SK-N-SH (cell line): ENCODE results near the gene TEX30. TPM values are rescaled to one million over a fixed set of nuclear protein-coding genes. Genes with fewer than 3 reads are reported as not detected.

Experiments
- CTCF ChIA-PET: fragments of 300-600, 350-600 bp; formaldehyde crosslinking; extraction: SDS; loops from one replicate; lab custom pipeline; 2021; lab: Yijun Ruan, JAX
- POLR2A ChIA-PET: fragments of 350-600 bp; sonication (Branson Sonifier 250); formaldehyde crosslinking; extraction: SDS; loops from one replicate; lab custom pipeline; 2020; ENCODE audit warnings: antibody characterized with exemption, inconsistent platforms; lab: Yijun Ruan, JAX
- DNase-seq: peaks from one replicate; pipeline ENCODE4 v3.0.0; 2012
- H2AFZ ChIP-seq: fragments of 200-600 bp; sonication (generic); 2 replicates; pipeline ENCODE4 v1.8.1; 2016; ENCODE audit warnings: antibody characterized with exemption, mild to moderate bottlenecking, low read depth
- H3F3A ChIP-seq: fragments of 200-600 bp; sonication (generic); replicated peaks from 2 replicates; pipeline ENCODE3; 2016; ENCODE audit warnings: antibody characterized with exemption, mild to moderate bottlenecking; ENCODE audit not compliant: insufficient read depth
- H3K27ac ChIP-seq, 2 experiments: fragments of 200-500 bp in 1 of 2; fragments of 200-600 bp in 1 of 2; sonication (Bioruptor generic) in 1 of 2; sonication (generic), shearing (Covaris generic) in 1 of 2; 2 replicates each; pipeline versions ENCODE4 v1.5.1 to v1.6.1; 2014 to 2016; ENCODE audit warnings: low read depth in 2 of 2, inconsistent platforms in 1 of 2, low read length in 1 of 2, mild to moderate bottlenecking in 1 of 2, mixed read lengths in 1 of 2
- H3K27me3 ChIP-seq: fragments of 200-600 bp; sonication (generic), shearing (Covaris generic); 2 replicates; pipeline ENCODE4 v1.6.1; 2016; ENCODE audit warnings: mixed run types; ENCODE audit not compliant: insufficient read depth
- H3K36me3 ChIP-seq, 2 experiments: fragments of 200-500 bp in 1 of 2; fragments of 200-600 bp in 1 of 2; sonication (Bioruptor generic) in 1 of 2; sonication (generic) in 1 of 2; replicated peaks in 1 of 2; 2 replicates each; pipeline versions ENCODE3 to v1.5.1; 2014 to 2016; ENCODE audit warnings: low read length in 1 of 2, mild to moderate bottlenecking in 1 of 2; ENCODE audit not compliant: insufficient read depth in 2 of 2, control insufficient read depth in 1 of 2
- H3K4me1 ChIP-seq, 2 experiments: fragments of 200-500 bp in 1 of 2; fragments of 200-600 bp in 1 of 2; sonication (Bioruptor generic) in 1 of 2; sonication (generic), shearing (Covaris generic) in 1 of 2; 2 replicates each; pipeline versions ENCODE4 v1.5.1 to v1.6.1; 2014 to 2016; ENCODE audit warnings: low read depth in 1 of 2, low read length in 1 of 2, mixed run types in 1 of 2; ENCODE audit not compliant: insufficient read depth in 2 of 2, control insufficient read depth in 1 of 2
- H3K4me2 ChIP-seq: fragments of 200-600 bp; sonication (generic), shearing (Covaris generic); 2 replicates; pipeline ENCODE4 v1.6.1; 2017; ENCODE audit warnings: mixed run types
- H3K4me3 ChIP-seq, 2 experiments: fragments of 200-500 bp in 1 of 2; fragments of 200-600 bp in 1 of 2; sonication (Bioruptor generic) in 1 of 2; sonication (generic), shearing (Covaris generic) in 1 of 2; 2 replicates each; pipeline versions ENCODE4 v1.5.1 to v1.8.1; 2014 to 2016; ENCODE audit warnings: low read depth in 2 of 2, inconsistent platforms in 1 of 2, low read length in 1 of 2, mild to moderate bottlenecking in 1 of 2, mixed read lengths in 1 of 2, moderate library complexity in 1 of 2
- H3K79me2 ChIP-seq: fragments of 200-600 bp; sonication (generic); 2 replicates; pipeline ENCODE4 v1.8.1; 2017; ENCODE audit warnings: mild to moderate bottlenecking; ENCODE audit not compliant: insufficient read depth
- H3K9ac ChIP-seq: fragments of 200-600 bp; sonication (generic); 2 replicates; pipeline ENCODE4 v1.6.1; 2017; ENCODE audit warnings: mixed run types
- H3K9me2 ChIP-seq: fragments of 200-600 bp; sonication (generic); 2 replicates; pipeline ENCODE4 v1.6.1; 2017; ENCODE audit warnings: mixed run types
- H3K9me3 ChIP-seq: fragments of 200-600 bp; sonication (generic); 2 replicates; pipeline ENCODE4 v1.6.1; 2017; ENCODE audit warnings: mixed run types, mild to moderate bottlenecking, moderate library complexity
- H4K20me1 ChIP-seq: fragments of 200-600 bp; sonication (generic); 2 replicates; pipeline ENCODE4 v1.6.1; 2017; ENCODE audit warnings: mild to moderate bottlenecking, mixed run types; ENCODE audit not compliant: insufficient read depth
- CHD2 ChIP-seq: fragments of 150-350 bp; IDR thresholded peaks from 2 replicates; pipeline ENCODE4 v1.6.1; 2018; ENCODE audit warnings: low read length; ENCODE audit not compliant: partially characterized antibody
- CTCF ChIP-seq: fragments of 200-600 bp; sonication (generic); IDR thresholded peaks from 2 replicates; pipeline ENCODE4 v1.6.1; 2017; ENCODE audit warnings: antibody characterized with exemption, mild to moderate bottlenecking, moderate library complexity
- ELF1 ChIP-seq: IDR thresholded peaks from 2 replicates; pipeline ENCODE4 v1.4.0; 2012
- FOXJ3 ChIP-seq: sonication (generic); formaldehyde crosslinking; IDR thresholded peaks from 2 replicates; pipeline ENCODE4 v1.5.1; 2020; ENCODE audit warnings: mild to moderate bottlenecking, missing genetic modification reagents
- IRF3 ChIP-seq: fragments of 150-350 bp; IDR thresholded peaks from 2 replicates; pipeline ENCODE4 v1.6.1; 2016; ENCODE audit warnings: mild to moderate bottlenecking, low read depth, low read length
- MEF2A ChIP-seq: IDR thresholded peaks from 2 replicates; pipeline ENCODE4 v1.4.0; 2012; ENCODE audit warnings: low read depth, borderline replicate concordance
- NRF1 ChIP-seq: IDR thresholded peaks from 2 replicates; pipeline ENCODE4 v1.6.1; 2012; ENCODE audit warnings: low read depth, mild to moderate bottlenecking, low read length
- RXRA ChIP-seq: IDR thresholded peaks from 2 replicates; pipeline ENCODE4 v1.4.0; 2012; ENCODE audit warnings: low read depth, mild to moderate bottlenecking, borderline replicate concordance
- SIN3A ChIP-seq: IDR thresholded peaks from 2 replicates; pipeline ENCODE4 v1.6.1; 2012; ENCODE audit warnings: low read depth, mild to moderate bottlenecking, low read length, moderate library complexity, borderline replicate concordance
- YY1 ChIP-seq: IDR thresholded peaks from 2 replicates; pipeline ENCODE4 v1.4.0; 2012; ENCODE audit warnings: low read depth, mild to moderate bottlenecking
- ZBTB33 ChIP-seq: IDR thresholded peaks from 2 replicates; pipeline ENCODE4 v1.4.0; 2012; ENCODE audit warnings: low read depth, borderline replicate concordance
- WGBS: methylation state at CpG from one replicate; pipeline ENCODE4 v1.1.6; 2017; ENCODE audit warnings: low lambda C conversion rate; 5-methylcytosine and 5-hydroxymethylcytosine counted together
- polyA plus RNA-seq, 3 experiments: library from polyadenylated mRNA; depleted of rRNA; stranded (reverse); fragments of >200 nt; gene quantifications; 2 replicates each; pipeline ENCODE4 v1.2.3, GENCODE V29; 2012
- TF ChIP-seq, protein P1 (sequence below): IDR thresholded peaks from 2 replicates; pipeline ENCODE4 v1.4.0; 2012; ENCODE audit warnings: low read depth

TEX30 gene
- polyA plus RNA-seq, 1 of the 3 experiments (the other 2 are of a cell fraction) = 7.2 TPM

GRCh38 chr13:102758842-102759241 is 14.7 kb downstream of the TEX30 start:
- no peaks in the 10 kb centered on the region for H3K4me1 ChIP-seq
- no peaks in the 10 kb centered on the region for H3F3A ChIP-seq
- no peak overlapping the region for H3K27ac ChIP-seq
- no peak overlapping the region for H3K9ac ChIP-seq
- no peaks in the 10 kb centered on the region for H3K36me3 ChIP-seq
- no peak overlapping the region for H3K4me3 ChIP-seq
- DNase-seq = no peak
- ChIA-PET POLR2A (no interaction called here), CTCF (no interaction called here)
- no peak overlapping the region for H2AFZ ChIP-seq
- H3K79me2 ChIP-seq = no peaks in the 10 kb centered on the region
- 81% methylated on average over 2 of the region's 2 CpGs for WGBS
- H3K27me3 ChIP-seq = no peaks in the 10 kb centered on the region
- TF ChIP-seq RXRA (no peak), ELF1 (no peak)
- no peaks in the 10 kb centered on the region for H4K20me1 ChIP-seq
- no peak overlapping the region for H3K4me2 ChIP-seq
- H3K9me2 ChIP-seq = no peaks in the 10 kb centered on the region
- no peaks in the 10 kb centered on the region for H3K9me3 ChIP-seq

- WGBS = 67% methylated on average over 1 of the region's 1 CpG
- H4K20me1 ChIP-seq = no peaks in the 10 kb centered on the region
- no peaks in the 10 kb centered on the region for H3K4me1 ChIP-seq
- no peak for DNase-seq
- no peak overlapping the region for H3K4me3 ChIP-seq
- H3K9ac ChIP-seq = no peak overlapping the region
- H3K4me2 ChIP-seq = no peak overlapping the region
- POLR2A ChIA-PET = no interaction called here
- H3K9me2 ChIP-seq = no peaks in the 10 kb centered on the region
- no peaks in the 10 kb centered on the region for H3K79me2 ChIP-seq
- CTCF ChIA-PET = interaction anchor here (0.6 to 1.5 kb wide), 2 partner anchors 26 to 32 kb away, joined by 3 to 7 read pairs; no protein-coding TSS in a partner anchor
- TF ChIP-seq IRF3 = no peak
- TF ChIP-seq FOXJ3 = no peak
- H3K27me3 ChIP-seq = no peaks in the 10 kb centered on the region
- H3K9me3 ChIP-seq = no peaks in the 10 kb centered on the region
- no peaks in the 10 kb centered on the region for H3F3A ChIP-seq
- H2AFZ ChIP-seq = no peak overlapping the region
- H3K27ac ChIP-seq = no peak overlapping the region
- no peaks in the 10 kb centered on the region for H3K36me3 ChIP-seq
Measured at GRCh38 chr13:102757006-102757405, 16.6 kb downstream of the TEX30 start.

GRCh38 chr13:102751886-102752285 is 21.7 kb downstream of the TEX30 start:
- Histone ChIP-seq H3K4me3 (no peak overlapping the region), H4K20me1 (no peaks in the 10 kb centered on the region), H3K9me2 (no peaks in the 10 kb centered on the region), H3F3A (no peaks in the 10 kb centered on the region), H3K79me2 (no peaks in the 10 kb centered on the region), H3K4me1 (no peaks in the 10 kb centered on the region), H3K27me3 (no peaks in the 10 kb centered on the region), H3K9ac (no peak overlapping the region)
- DNase-seq = no peak
- CTCF ChIA-PET = no interaction called here
- TF ChIP-seq YY1 (no peak), MEF2A (no peak), NRF1 (no peak), CHD2 (no peak), ZBTB33 (no peak), SIN3A (no peak), CTCF (no peak)
- TF ChIP-seq, protein P1, sequence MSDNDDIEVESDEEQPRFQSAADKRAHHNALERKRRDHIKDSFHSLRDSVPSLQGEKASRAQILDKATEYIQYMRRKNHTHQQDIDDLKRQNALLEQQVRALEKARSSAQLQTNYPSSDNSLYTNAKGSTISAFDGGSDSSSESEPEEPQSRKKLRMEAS = no peak
- TF ChIP-seq, all 33 proteins: peak for 0
- Histone ChIP-seq H2AFZ (no peak overlapping the region), H3K27ac (no peak overlapping the region), H3K9me3 (no peaks in the 10 kb centered on the region), H3K36me3 (no peaks in the 10 kb centered on the region), H3K4me2 (no peak overlapping the region)
- POLR2A ChIA-PET = no interaction called here
- 43% methylated on average over 3 of the region's 3 CpGs for WGBS
